ENCODE data around the gene KANK3. TPM values are rescaled to one million over a fixed set of nuclear protein-coding genes. Genes with fewer than 3 reads are reported as not detected.

The KANK3 gene
- total RNA-seq, 1 experiment from 2014 or later = 1.2 TPM

DNA sequence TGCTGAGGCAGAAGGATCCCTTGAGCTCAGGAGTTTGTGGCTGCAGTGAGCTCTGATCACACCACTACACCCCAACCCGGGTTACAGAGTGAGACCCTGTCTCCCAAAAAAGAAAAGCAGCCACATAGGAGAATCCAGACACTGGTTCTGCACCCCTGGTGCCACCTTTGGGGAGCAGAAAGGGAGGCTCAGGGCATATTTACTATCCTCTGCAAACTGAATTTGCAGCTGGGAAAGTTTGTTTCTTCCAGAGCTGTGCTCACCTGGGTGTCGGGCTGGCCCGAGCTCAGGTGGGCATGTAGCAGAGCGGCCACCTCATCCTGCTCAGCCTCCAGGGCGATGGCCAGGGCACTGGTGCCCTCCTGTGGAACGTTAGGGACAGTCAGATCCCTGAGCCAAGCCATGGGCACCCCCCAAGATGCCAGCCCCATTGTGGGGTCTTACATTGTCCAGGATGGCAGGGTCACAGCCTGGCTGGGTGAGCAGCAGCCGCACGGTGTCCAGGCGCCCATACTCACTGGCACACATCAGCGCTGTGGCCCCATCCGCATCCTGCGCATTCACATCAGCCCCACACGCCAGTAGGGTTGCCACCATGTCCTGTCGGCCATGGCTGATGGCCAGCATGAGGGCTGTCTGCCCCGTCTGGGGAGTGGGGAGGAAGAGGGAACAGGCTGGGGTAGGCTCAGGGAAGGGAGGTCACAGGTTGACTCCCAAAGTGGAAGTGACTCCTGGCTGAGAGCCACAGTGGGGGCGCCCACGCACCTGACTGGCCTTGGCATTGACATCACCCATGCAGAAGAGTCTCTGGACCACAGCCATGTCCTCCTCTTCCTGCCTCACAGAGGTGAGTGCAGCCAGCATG, 18.6 kb downstream of the KANK3 start:
- DNase-seq (ENCODE audit: unreplicated experiment) = peak; percentile 58
- Mint-ChIP-seq H3K4me1 (ENCODE audit: insufficient read depth, unreplicated experiment) (peaks cover 5% of the 10 kb centered on the region), H3K36me3 (ENCODE audit: insufficient read depth, unreplicated experiment) (peaks cover 58% of the 10 kb centered on the region), H3K9me3 (ENCODE audit: unreplicated experiment) (no peaks in the 10 kb centered on the region), H3K4me3 (ENCODE audit: unreplicated experiment) (no peak overlapping the region), H3K27me3 (ENCODE audit: insufficient read depth, unreplicated experiment) (no peaks in the 10 kb centered on the region), H3K27ac (ENCODE audit: low read depth, unreplicated experiment) (no peak overlapping the region)
- no TSS peak for BruUV-seq (replicated peaks)
- TF ChIP-seq, protein P1, sequence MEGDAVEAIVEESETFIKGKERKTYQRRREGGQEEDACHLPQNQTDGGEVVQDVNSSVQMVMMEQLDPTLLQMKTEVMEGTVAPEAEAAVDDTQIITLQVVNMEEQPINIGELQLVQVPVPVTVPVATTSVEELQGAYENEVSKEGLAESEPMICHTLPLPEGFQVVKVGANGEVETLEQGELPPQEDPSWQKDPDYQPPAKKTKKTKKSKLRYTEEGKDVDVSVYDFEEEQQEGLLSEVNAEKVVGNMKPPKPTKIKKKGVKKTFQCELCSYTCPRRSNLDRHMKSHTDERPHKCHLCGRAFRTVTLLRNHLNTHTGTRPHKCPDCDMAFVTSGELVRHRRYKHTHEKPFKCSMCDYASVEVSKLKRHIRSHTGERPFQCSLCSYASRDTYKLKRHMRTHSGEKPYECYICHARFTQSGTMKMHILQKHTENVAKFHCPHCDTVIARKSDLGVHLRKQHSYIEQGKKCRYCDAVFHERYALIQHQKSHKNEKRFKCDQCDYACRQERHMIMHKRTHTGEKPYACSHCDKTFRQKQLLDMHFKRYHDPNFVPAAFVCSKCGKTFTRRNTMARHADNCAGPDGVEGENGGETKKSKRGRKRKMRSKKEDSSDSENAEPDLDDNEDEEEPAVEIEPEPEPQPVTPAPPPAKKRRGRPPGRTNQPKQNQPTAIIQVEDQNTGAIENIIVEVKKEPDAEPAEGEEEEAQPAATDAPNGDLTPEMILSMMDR (IDR thresholded peaks at IDR 0.05; ENCODE audit: unreplicated experiment) = no peak
- CTCF ChIA-PET = interaction anchor here (0.6 to 1.9 kb wide), 6 partner anchors 9 to 467 kb away, joined by 3 to 11 read pairs (median 3); no protein-coding TSS in a partner anchor
- POLR2A ChIA-PET = interaction anchor here (0.6 to 6.7 kb wide), 2 partner anchors 11 to 472 kb away, joined by 3 to 70 read pairs; no protein-coding TSS in a partner anchor
- intact Hi-C loops (cut with micrococcal nuclease) = no loop called here

DNA sequence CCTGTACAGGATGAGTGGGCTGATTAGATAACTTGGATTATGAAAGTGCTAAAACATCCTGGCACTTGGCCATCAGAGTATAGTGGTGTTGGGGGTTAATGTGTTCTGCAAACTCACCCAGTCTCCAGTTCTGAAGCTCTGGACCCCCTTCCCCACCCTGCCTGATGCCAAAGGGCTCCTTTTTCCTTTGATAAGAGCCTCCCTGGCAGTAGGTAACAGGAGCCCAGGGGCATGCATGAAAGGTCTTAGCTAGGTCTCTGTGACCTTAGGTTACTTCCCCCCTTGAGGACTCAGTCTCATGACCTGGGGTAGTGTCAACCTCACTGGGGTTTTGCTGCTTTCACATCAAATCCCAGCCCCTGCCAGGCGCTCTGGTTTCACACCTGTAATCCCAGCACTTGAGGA, 19.3 kb downstream of the KANK3 start:
- POLR2A ChIA-PET = interaction anchor here (0.6 to 6.7 kb wide), 3 partner anchors 11 to 471 kb away, joined by 3 to 70 read pairs (median 20); partner anchors contain the start of gene HNRNPM
- peaks cover 58% of the 10 kb centered on the region for H3K36me3 Mint-ChIP-seq (ENCODE audit: insufficient read depth, unreplicated experiment)
- no peaks in the 10 kb centered on the region for H3K27me3 Mint-ChIP-seq (ENCODE audit: insufficient read depth, unreplicated experiment)
- H3K4me3 Mint-ChIP-seq (ENCODE audit: unreplicated experiment) = no peak overlapping the region
- intact Hi-C loops (cut with micrococcal nuclease) = no loop called here
- no peak overlapping the region for H3K27ac Mint-ChIP-seq (ENCODE audit: low read depth, unreplicated experiment)
- peaks cover 7% of the 10 kb centered on the region for H3K4me1 Mint-ChIP-seq (ENCODE audit: insufficient read depth, unreplicated experiment)
- DNase-seq (ENCODE audit: unreplicated experiment) = no peak
- no TSS peak for BruUV-seq (replicated peaks)
- TF ChIP-seq, protein P1 (IDR thresholded peaks at IDR 0.05; ENCODE audit: unreplicated experiment) = no peak
- no peaks in the 10 kb centered on the region for H3K9me3 Mint-ChIP-seq (ENCODE audit: unreplicated experiment)
- CTCF ChIA-PET = interaction anchor here (0.6 to 1.9 kb wide), 6 partner anchors 11 to 1946 kb away, joined by 3 to 11 read pairs (median 3); no protein-coding TSS in a partner anchor

GRCh38 chr19:8322638-8322997, 20.4 kb downstream of the KANK3 start:
- intact Hi-C loops (cut with micrococcal nuclease) = no loop called here
- no peak for DNase-seq (ENCODE audit: unreplicated experiment)
- ChIA-PET CTCF (interaction anchor here (1.8 to 1.9 kb wide), 2 partner anchors 12 to 32 kb away, joined by 4 to 11 read pairs; no protein-coding TSS in a partner anchor), POLR2A (interaction anchor here (1.1 to 6.7 kb wide), 4 partner anchors 13 to 123 kb away, joined by 3 to 70 read pairs (median 25); partner anchors contain the start of genes CD320, HNRNPM and MARCHF2)
- Mint-ChIP-seq H3K9me3 (ENCODE audit: unreplicated experiment) (no peaks in the 10 kb centered on the region), H3K27me3 (ENCODE audit: insufficient read depth, unreplicated experiment) (no peaks in the 10 kb centered on the region), H3K4me1 (ENCODE audit: insufficient read depth, unreplicated experiment) (peaks cover 7% of the 10 kb centered on the region), H3K36me3 (ENCODE audit: insufficient read depth, unreplicated experiment) (peaks cover 58% of the 10 kb centered on the region), H3K4me3 (ENCODE audit: unreplicated experiment) (peak overlapping the region; percentile 88), H3K27ac (ENCODE audit: low read depth, unreplicated experiment) (peak overlapping the region; percentile 90)
- no TSS peak for BruUV-seq (replicated peaks)
- TF ChIP-seq, protein P1 (IDR thresholded peaks at IDR 0.05; ENCODE audit: unreplicated experiment) = no peak

DNA sequence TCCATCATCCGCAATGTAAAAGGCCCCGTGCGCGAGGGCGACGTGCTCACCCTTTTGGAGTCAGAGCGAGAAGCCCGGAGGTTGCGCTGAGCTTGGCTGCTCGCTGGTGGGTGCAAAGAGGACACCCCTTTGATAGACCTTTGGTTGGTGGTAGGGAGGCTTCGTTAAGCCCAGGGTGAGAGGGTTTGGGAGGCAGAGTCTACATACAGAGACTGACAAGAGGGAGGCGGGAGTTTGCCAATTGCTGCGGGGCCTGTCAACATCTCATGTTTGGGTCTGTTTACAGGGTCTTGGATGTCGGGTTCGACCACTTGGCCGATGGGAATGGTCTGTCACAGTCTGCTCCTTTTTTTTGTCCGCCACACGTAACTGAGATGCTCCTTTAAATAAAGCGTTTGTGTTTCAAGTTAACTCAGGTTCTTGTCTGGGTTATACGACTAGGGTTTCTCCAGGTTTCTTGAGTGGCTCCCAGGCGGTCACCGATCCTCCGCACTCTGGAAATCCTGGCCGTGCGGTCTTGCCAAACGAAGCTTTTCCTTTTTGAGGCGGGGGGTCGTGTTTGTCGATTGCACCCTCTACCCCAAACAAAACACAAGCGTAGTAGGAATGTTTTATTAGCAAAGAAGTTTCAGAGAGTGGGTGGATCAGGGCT, 20.9 kb downstream of the KANK3 start:
- TF ChIP-seq, protein P1 (IDR thresholded peaks at IDR 0.05; ENCODE audit: unreplicated experiment) = no peak
- no TSS peak for BruUV-seq (replicated peaks)
- Mint-ChIP-seq H3K4me1 (ENCODE audit: insufficient read depth, unreplicated experiment) (peaks cover 7% of the 10 kb centered on the region), H3K27me3 (ENCODE audit: insufficient read depth, unreplicated experiment) (no peaks in the 10 kb centered on the region), H3K9me3 (ENCODE audit: unreplicated experiment) (no peaks in the 10 kb centered on the region), H3K27ac (ENCODE audit: low read depth, unreplicated experiment) (peak overlapping the region; percentile 90), H3K36me3 (ENCODE audit: insufficient read depth, unreplicated experiment) (peaks cover 58% of the 10 kb centered on the region), H3K4me3 (ENCODE audit: unreplicated experiment) (peak overlapping the region; percentile 88)
- CTCF ChIA-PET = interaction anchor here (0.6 to 1.8 kb wide), 3 partner anchors 32 to 66 kb away, joined by 3 to 4 read pairs (median 3); no protein-coding TSS in a partner anchor
- intact Hi-C loops (cut with micrococcal nuclease) = no loop called here
- POLR2A ChIA-PET = interaction anchor here (0.6 to 6.7 kb wide), 14 partner anchors 8 to 1774 kb away, joined by 3 to 70 read pairs (median 5); partner anchors contain the start of genes CD320, HNRNPM, MARCHF2 and RAB11B
- no peak for DNase-seq (ENCODE audit: unreplicated experiment)
